ENCODE data around the gene ZDHHC19.

ZDHHC19 gene

DNA sequence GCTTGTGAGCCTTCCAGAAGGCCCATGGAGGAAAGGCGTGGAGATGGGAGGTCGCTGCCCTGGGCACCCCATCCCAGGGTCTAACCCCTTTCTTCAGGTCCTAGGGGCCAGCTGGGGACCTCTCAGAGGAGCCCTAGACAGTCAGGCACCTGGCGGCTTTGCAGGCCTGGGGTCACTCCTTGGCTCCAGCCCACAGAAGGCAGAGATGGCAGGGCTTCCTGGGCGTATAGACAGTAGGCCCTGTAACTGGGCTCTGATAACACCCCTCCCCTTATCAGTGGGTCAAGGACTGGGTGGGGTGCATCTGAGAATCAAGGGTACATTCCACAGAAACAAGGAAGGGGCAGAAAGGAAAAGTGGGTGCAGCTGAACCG lies 16.7 kb downstream of the ZDHHC19 start:
- Histone ChIP-seq H3K27ac (peak overlapping the region; percentile 98), H3K27me3 (no peaks in the 10 kb centered on the region), H3K4me1 (ENCODE audit: control insufficient read depth in 1 of 2, insufficient read depth in 1 of 2, low read depth in 1 of 2, low read length in 1 of 2) (peaks cover 51 to 54% of the 10 kb centered on the region in 2 experiments), H3K4me3 (ENCODE audit: low read depth in 1 of 2, low read length in 1 of 2) (peak overlapping the region in 1 of 2 experiments; percentile 53), H3K9me3 (no peaks in the 10 kb centered on the region), H3K36me3 (no peaks in the 10 kb centered on the region)
- TF ChIP-seq, protein P1, sequence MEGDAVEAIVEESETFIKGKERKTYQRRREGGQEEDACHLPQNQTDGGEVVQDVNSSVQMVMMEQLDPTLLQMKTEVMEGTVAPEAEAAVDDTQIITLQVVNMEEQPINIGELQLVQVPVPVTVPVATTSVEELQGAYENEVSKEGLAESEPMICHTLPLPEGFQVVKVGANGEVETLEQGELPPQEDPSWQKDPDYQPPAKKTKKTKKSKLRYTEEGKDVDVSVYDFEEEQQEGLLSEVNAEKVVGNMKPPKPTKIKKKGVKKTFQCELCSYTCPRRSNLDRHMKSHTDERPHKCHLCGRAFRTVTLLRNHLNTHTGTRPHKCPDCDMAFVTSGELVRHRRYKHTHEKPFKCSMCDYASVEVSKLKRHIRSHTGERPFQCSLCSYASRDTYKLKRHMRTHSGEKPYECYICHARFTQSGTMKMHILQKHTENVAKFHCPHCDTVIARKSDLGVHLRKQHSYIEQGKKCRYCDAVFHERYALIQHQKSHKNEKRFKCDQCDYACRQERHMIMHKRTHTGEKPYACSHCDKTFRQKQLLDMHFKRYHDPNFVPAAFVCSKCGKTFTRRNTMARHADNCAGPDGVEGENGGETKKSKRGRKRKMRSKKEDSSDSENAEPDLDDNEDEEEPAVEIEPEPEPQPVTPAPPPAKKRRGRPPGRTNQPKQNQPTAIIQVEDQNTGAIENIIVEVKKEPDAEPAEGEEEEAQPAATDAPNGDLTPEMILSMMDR (IDR thresholded peaks at IDR 0.05) = no peak

DNA sequence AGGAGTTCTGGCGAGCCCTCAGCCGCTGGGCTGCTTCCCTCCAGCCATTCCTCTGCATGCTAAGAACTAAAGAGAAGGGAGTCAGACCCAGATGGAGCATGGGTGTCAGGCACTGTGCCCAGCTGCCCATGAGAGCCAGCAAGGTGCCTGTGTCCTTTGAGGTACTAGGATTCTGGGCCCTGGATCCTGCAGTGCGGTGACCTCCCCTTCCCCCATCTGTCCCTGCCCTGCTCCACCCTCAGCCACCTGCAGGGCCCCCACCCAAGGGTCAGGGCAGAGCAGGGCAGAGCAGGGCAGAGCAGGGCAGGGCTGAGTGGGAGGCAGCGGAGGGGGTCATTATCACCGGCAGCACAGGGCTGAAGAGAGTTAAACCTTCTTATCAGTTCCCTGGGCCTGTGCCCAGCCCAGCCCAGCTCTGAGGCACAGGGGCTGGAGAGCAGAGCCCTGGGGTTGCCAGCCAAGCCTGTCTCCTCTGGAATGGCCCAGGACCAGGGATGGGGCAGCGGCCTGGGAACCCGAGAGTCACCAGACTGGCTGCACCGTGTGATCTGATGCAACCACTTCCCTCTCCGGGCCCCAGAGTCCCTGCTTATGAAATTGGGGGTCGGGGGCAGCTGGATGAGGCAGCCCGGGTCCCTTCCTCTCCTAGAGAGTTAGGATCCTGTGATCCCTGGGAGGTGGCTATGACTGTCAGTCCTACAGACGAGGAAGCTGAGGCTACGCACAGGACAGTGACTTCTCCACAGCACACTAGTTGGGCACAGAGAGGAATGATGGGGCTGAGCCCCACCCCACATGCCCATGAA lies 17.3 kb downstream of the ZDHHC19 start:
- Histone ChIP-seq H3K36me3 (no peaks in the 10 kb centered on the region), H3K4me3 (ENCODE audit: low read depth in 1 of 2, low read length in 1 of 2) (peak overlapping the region; percentile 7 to 53), H3K27ac (peak overlapping the region; percentile 98), H3K4me1 (ENCODE audit: control insufficient read depth in 1 of 2, insufficient read depth in 1 of 2, low read depth in 1 of 2, low read length in 1 of 2) (peaks cover 51 to 54% of the 10 kb centered on the region in 2 experiments), H3K9me3 (no peaks in the 10 kb centered on the region), H3K27me3 (no peaks in the 10 kb centered on the region)
- TF ChIP-seq, protein P1 (IDR thresholded peaks at IDR 0.05) = no peak

DNA sequence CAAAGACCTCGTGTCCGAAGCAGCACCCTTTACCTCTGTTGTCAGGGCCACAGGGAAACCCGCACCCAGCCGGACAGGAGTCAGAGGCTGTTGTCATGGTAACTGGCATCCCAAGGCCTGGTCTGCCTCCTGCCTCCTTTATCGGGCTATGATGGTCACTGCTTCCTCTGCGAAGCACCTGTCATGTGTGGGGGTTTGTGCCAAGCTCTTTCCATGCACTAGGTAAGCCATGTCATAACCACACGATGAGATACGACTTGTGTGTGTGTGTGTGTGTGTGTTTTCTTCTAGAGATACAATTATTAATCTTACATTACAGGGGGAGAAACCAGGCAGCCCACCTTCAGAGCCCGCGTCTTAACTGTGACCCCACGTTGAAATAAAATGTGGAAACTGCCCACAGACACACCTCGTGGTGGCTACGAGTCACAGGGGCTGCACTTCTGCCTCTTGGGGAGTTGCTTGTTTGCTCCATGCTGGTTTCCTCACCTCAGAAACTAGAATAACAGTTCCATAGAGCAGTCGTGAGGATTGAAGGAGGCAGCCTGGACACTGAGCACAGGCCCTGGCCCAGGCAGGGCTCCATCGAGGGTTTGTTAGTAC lies 18.0 kb downstream of the ZDHHC19 start:
- Histone ChIP-seq H3K4me3 (ENCODE audit: low read depth in 1 of 2, low read length in 1 of 2) (peak overlapping the region; percentile 41 to 53), H3K27ac (peak overlapping the region; percentile 98), H3K4me1 (ENCODE audit: control insufficient read depth in 1 of 2, insufficient read depth in 1 of 2, low read depth in 1 of 2, low read length in 1 of 2) (peaks cover 51 to 54% of the 10 kb centered on the region in 2 experiments), H3K27me3 (no peaks in the 10 kb centered on the region), H3K9me3 (no peaks in the 10 kb centered on the region), H3K36me3 (no peaks in the 10 kb centered on the region)
- TF ChIP-seq, protein P1 (IDR thresholded peaks at IDR 0.05) = no peak

DNA sequence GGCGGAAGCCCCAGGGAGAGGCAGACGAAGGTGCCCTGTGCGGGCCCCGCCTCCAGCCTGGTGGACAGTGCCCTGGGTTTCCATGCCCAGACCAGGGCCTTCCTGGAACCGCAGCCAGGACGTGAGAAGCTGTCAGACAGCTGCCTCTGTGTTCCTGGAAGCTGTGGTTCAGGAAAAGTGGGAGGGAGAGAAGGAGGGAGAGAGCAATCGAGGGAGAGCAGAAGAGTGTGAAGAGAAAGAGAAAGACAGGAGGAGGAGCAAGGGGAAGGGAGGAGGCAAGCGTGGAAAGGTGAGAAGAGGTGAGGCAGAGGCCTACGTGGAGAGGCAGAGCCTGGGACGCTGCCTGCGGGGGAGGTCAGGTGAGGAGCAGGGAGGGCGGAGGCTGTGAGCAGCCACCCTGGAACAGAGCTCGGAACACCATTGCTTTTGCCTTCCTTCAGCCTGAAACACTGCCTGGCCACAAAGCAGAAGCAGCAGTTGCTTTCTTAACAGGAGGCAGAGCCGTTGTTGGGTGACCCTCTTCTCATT lies 18.6 kb downstream of the ZDHHC19 start:
- H3K4me1 ChIP-seq (ENCODE audit: control insufficient read depth in 1 of 2, insufficient read depth in 1 of 2, low read depth in 1 of 2, low read length in 1 of 2) = peaks cover 51 to 54% of the 10 kb centered on the region in 2 experiments
- H3K9me3 ChIP-seq = no peaks in the 10 kb centered on the region
- peak overlapping the region; percentile 98 for H3K27ac ChIP-seq
- H3K36me3 ChIP-seq = no peaks in the 10 kb centered on the region
- TF ChIP-seq, protein P1 (IDR thresholded peaks at IDR 0.05) = no peak
- H3K27me3 ChIP-seq = no peaks in the 10 kb centered on the region
- H3K4me3 ChIP-seq (ENCODE audit: low read depth in 1 of 2, low read length in 1 of 2) = peak overlapping the region; percentile 41 to 53

DNA sequence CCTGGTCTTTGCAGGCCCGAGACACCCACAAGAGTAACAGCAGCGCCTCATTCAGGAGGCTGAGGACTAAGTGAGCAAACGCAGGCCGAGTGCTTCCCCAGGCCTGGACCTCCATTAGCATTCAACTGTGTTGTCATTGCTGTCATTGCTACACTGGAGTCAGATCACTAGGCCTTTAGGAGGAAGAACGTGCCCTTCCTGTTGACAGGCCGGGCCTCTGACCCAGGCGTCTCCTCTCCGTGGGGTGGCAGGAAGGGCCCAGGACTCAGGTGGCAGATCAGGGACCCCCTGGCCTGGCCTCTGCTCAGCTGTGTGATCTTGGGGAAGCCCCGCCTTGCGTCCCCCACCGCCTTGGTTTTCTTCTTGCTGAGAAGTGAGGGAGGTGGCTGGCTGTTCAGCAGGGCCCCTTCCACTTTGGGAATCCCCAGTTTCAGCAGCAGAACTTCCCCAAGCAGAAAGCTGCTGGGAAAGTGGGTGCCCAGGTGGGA lies 19.1 kb downstream of the ZDHHC19 start:
- H3K27ac ChIP-seq = peak overlapping the region; percentile 98
- peak overlapping the region; percentile 41 to 53 for H3K4me3 ChIP-seq (ENCODE audit: low read depth in 1 of 2, low read length in 1 of 2)
- H3K4me1 ChIP-seq (ENCODE audit: control insufficient read depth in 1 of 2, insufficient read depth in 1 of 2, low read depth in 1 of 2, low read length in 1 of 2) = peaks cover 52 to 58% of the 10 kb centered on the region in 2 experiments
- TF ChIP-seq, protein P1 (IDR thresholded peaks at IDR 0.05) = peak; percentile 43
- no peaks in the 10 kb centered on the region for H3K36me3 ChIP-seq
- no peaks in the 10 kb centered on the region for H3K9me3 ChIP-seq
- H3K27me3 ChIP-seq = no peaks in the 10 kb centered on the region

Measured in neutrophil (primary cell).